ENCODE results near the gene LILRB5. TPM values are rescaled to one million over a fixed set of nuclear protein-coding genes. Genes with fewer than 3 reads are reported as not detected.
"Not testable (repeated sequence)": the region's sequence is repeated elsewhere in the genome, so short reads cannot be mapped to it uniquely, and the experiment has no call there.

Gene LILRB5
- total RNA-seq, 1 experiment from 2014 or later = not detected

GRCh38 chr19:54297759-54298305, 40.8 kb upstream of the LILRB5 start:
- Mint-ChIP-seq H3K27me3 (ENCODE audit: insufficient read depth, unreplicated experiment) (peaks cover 15% of the 10 kb centered on the region), H3K4me3 (ENCODE audit: unreplicated experiment) (no peak overlapping the region), H3K9me3 (ENCODE audit: unreplicated experiment) (no peaks in the 10 kb centered on the region), H3K27ac (ENCODE audit: unreplicated experiment) (no peak overlapping the region), H3K4me1 (ENCODE audit: low read depth, unreplicated experiment) (no peaks in the 10 kb centered on the region), H3K36me3 (ENCODE audit: insufficient read depth, unreplicated experiment) (no peaks in the 10 kb centered on the region)
- ChIA-PET CTCF (no interaction called here), POLR2A (no interaction called here)
- intact Hi-C loops (cut with micrococcal nuclease; ENCODE audit: unreplicated experiment) = loop anchor here (5.0 kb wide), 1 partner anchor 334 kb away; the partner anchor contains the start of gene LILRB1
- BruUV-seq (replicated peaks) = no TSS peak
- no peaks in the 10 kb centered on the region for H3K36me3 ChIP-seq (ENCODE audit: control insufficient read depth, insufficient read depth, low read length)
- H3K4me3 ChIP-seq (ENCODE audit: low read depth, low read length) = no peak overlapping the region
- no peaks in the 10 kb centered on the region for H3K9me3 ChIP-seq
- no peaks in the 10 kb centered on the region for H3K27me3 ChIP-seq (replicated peaks; ENCODE audit: control insufficient read depth, insufficient read depth, low read length)
- H3K4me1 ChIP-seq = no peaks in the 10 kb centered on the region; the same call in 1 of the 2 replicates
- peak in 1 of 2 experiments; percentile 35 for TF ChIP-seq CTCF (IDR thresholded peaks at IDR 0.05; ENCODE audit: insufficient read depth in 1 of 2, low read depth in 1 of 2, low read length in 1 of 2, severe bottlenecking in 1 of 2, unreplicated experiment in 1 of 2)
- peak in 1 of 2 experiments; percentile 13 for DNase-seq

- H3K36me3 Mint-ChIP-seq (ENCODE audit: insufficient read depth, unreplicated experiment) = no peaks in the 10 kb centered on the region
- intact Hi-C loops (cut with micrococcal nuclease; ENCODE audit: unreplicated experiment) = no loop called here
- H3K9me3 Mint-ChIP-seq (ENCODE audit: unreplicated experiment) = no peaks in the 10 kb centered on the region
- no peak overlapping the region for H3K4me3 Mint-ChIP-seq (ENCODE audit: unreplicated experiment)
- no peaks in the 10 kb centered on the region; the same call in 1 of the 2 replicates for H3K4me1 ChIP-seq
- no TSS peak for BruUV-seq (replicated peaks)
- ChIA-PET CTCF (no interaction called here), POLR2A (no interaction called here)
- H3K9me3 ChIP-seq = no peaks in the 10 kb centered on the region
- H3K4me3 ChIP-seq (ENCODE audit: low read depth, low read length) = no peak overlapping the region
- peaks cover 20% of the 10 kb centered on the region for H3K27me3 Mint-ChIP-seq (ENCODE audit: insufficient read depth, unreplicated experiment)
- H3K4me1 Mint-ChIP-seq (ENCODE audit: low read depth, unreplicated experiment) = no peaks in the 10 kb centered on the region
- no peak overlapping the region for H3K27ac Mint-ChIP-seq (ENCODE audit: unreplicated experiment)
- DNase-seq = no peak
- no peak for TF ChIP-seq CTCF (IDR thresholded peaks at IDR 0.05; ENCODE audit: insufficient read depth in 1 of 2, low read depth in 1 of 2, low read length in 1 of 2, severe bottlenecking in 1 of 2, unreplicated experiment in 1 of 2)
- H3K36me3 ChIP-seq (ENCODE audit: control insufficient read depth, insufficient read depth, low read length) = no peaks in the 10 kb centered on the region
- no peaks in the 10 kb centered on the region for H3K27me3 ChIP-seq (replicated peaks; ENCODE audit: control insufficient read depth, insufficient read depth, low read length)
Observed at GRCh38 chr19:54294539-54294938, 37.5 kb upstream of the LILRB5 start.

GRCh38 chr19:54289160-54289559, 32.1 kb upstream of the LILRB5 start:
- BruUV-seq (replicated peaks); POLR2A ChIA-PET; H3K36me3 ChIP-seq (ENCODE audit: control insufficient read depth, insufficient read depth, low read length); H3K36me3 Mint-ChIP-seq (ENCODE audit: insufficient read depth, unreplicated experiment); H3K27ac Mint-ChIP-seq (ENCODE audit: unreplicated experiment); H3K9me3 ChIP-seq; H3K9me3 Mint-ChIP-seq (ENCODE audit: unreplicated experiment); CTCF ChIA-PET; H3K4me1 ChIP-seq; intact Hi-C loops (cut with micrococcal nuclease; ENCODE audit: unreplicated experiment); H3K27me3 ChIP-seq (replicated peaks; ENCODE audit: control insufficient read depth, insufficient read depth, low read length); H3K4me3 Mint-ChIP-seq (ENCODE audit: unreplicated experiment); H3K4me1 Mint-ChIP-seq (ENCODE audit: low read depth, unreplicated experiment); H3K4me3 ChIP-seq (ENCODE audit: low read depth, low read length); DNase-seq: not testable (repeated sequence)
- H3K27me3 Mint-ChIP-seq (ENCODE audit: insufficient read depth, unreplicated experiment) = peaks cover 36% of the 10 kb centered on the region

GRCh38 chr19:54287456-54287855, 30.4 kb upstream of the LILRB5 start:
- H3K27me3 ChIP-seq (replicated peaks; ENCODE audit: control insufficient read depth, insufficient read depth, low read length) = no peaks in the 10 kb centered on the region; the same call in 1 of the 2 replicates
- intact Hi-C loops (cut with micrococcal nuclease; ENCODE audit: unreplicated experiment) = no loop called here
- CTCF ChIA-PET = no interaction called here
- H3K4me1 Mint-ChIP-seq (ENCODE audit: low read depth, unreplicated experiment) = no peaks in the 10 kb centered on the region
- no peak overlapping the region for H3K4me3 ChIP-seq (ENCODE audit: low read depth, low read length)
- no peak overlapping the region for H3K27ac Mint-ChIP-seq (ENCODE audit: unreplicated experiment)
- no peak for TF ChIP-seq CTCF (IDR thresholded peaks at IDR 0.05; ENCODE audit: insufficient read depth in 1 of 2, low read depth in 1 of 2, low read length in 1 of 2, severe bottlenecking in 1 of 2, unreplicated experiment in 1 of 2)
- H3K27me3 Mint-ChIP-seq (ENCODE audit: insufficient read depth, unreplicated experiment) = peaks cover 41% of the 10 kb centered on the region
- no peaks in the 10 kb centered on the region for H3K4me1 ChIP-seq
- no peaks in the 10 kb centered on the region for H3K36me3 ChIP-seq (ENCODE audit: control insufficient read depth, insufficient read depth, low read length)
- no peaks in the 10 kb centered on the region for H3K9me3 ChIP-seq
- H3K36me3 Mint-ChIP-seq (ENCODE audit: insufficient read depth, unreplicated experiment) = no peaks in the 10 kb centered on the region
- H3K9me3 Mint-ChIP-seq (ENCODE audit: unreplicated experiment) = no peaks in the 10 kb centered on the region
- no peak for DNase-seq
- BruUV-seq (replicated peaks) = no TSS peak
- no peak overlapping the region for H3K4me3 Mint-ChIP-seq (ENCODE audit: unreplicated experiment)
- POLR2A ChIA-PET = no interaction called here

- H3K9me3 ChIP-seq; H3K9me3 Mint-ChIP-seq (ENCODE audit: unreplicated experiment); H3K4me1 Mint-ChIP-seq (ENCODE audit: low read depth, unreplicated experiment); CTCF ChIA-PET; BruUV-seq (replicated peaks); H3K27me3 ChIP-seq (replicated peaks; ENCODE audit: control insufficient read depth, insufficient read depth, low read length); H3K36me3 Mint-ChIP-seq (ENCODE audit: insufficient read depth, unreplicated experiment); POLR2A ChIA-PET; H3K27ac Mint-ChIP-seq (ENCODE audit: unreplicated experiment); H3K4me3 Mint-ChIP-seq (ENCODE audit: unreplicated experiment); DNase-seq; intact Hi-C loops (cut with micrococcal nuclease; ENCODE audit: unreplicated experiment); H3K4me1 ChIP-seq; H3K4me3 ChIP-seq (ENCODE audit: low read depth, low read length); H3K36me3 ChIP-seq (ENCODE audit: control insufficient read depth, insufficient read depth, low read length): not testable (repeated sequence)
- peaks cover 49% of the 10 kb centered on the region for H3K27me3 Mint-ChIP-seq (ENCODE audit: insufficient read depth, unreplicated experiment)
Observed at GRCh38 chr19:54286283-54286682, 29.2 kb upstream of the LILRB5 start.
